Activated CD4-positive, alpha-beta T cell treated with anti-CD3 and anti-CD28 coated beads for 36 hours (primary cell): Measurements from ENCODE around the gene TULP4. TPM values are rescaled to one million over a fixed set of nuclear protein-coding genes. Genes with fewer than 3 reads are reported as not detected.
"Not testable (repeated sequence)": the region's sequence is repeated elsewhere in the genome, so short reads cannot be mapped to it uniquely, and the experiment has no call there.

Experiments used
- ATAC-seq: fragments of 200-7000 bp; cut with Tn5 transposase; one replicate; pipeline ENCODE4 v1.10.0; 2021; ENCODE audit warnings: mild to moderate bottlenecking, moderate library complexity
- CTCF ChIA-PET: fragments of 350-600 bp; sonication (Branson Sonifier 250); formaldehyde crosslinking; loops from one replicate; lab custom pipeline; 2021; ENCODE audit warnings: antibody characterized with exemption; lab: Charles Lee
- POLR2A ChIA-PET: fragments of 350-600 bp; sonication (Branson Sonifier 250); formaldehyde crosslinking; loops from one replicate; lab custom pipeline; 2021; ENCODE audit warnings: antibody characterized with exemption, inconsistent platforms; lab: Charles Lee
- DNase-seq: peaks from one replicate; pipeline ENCODE4 v3.0.0-alpha.2; 2020
- H3K27ac Mint-ChIP-seq: one replicate; pipeline ENCODE4 v1.8.0; 2021; ENCODE audit warnings: mixed read lengths
- H3K27me3 Mint-ChIP-seq: one replicate; pipeline ENCODE4 v1.8.0; 2021; ENCODE audit warnings: mixed read lengths
- H3K36me3 Mint-ChIP-seq: one replicate; pipeline ENCODE4 v1.8.0; 2021; ENCODE audit warnings: low read depth, mixed read lengths
- H3K4me1 Mint-ChIP-seq: one replicate; pipeline ENCODE4 v1.8.0; 2021; ENCODE audit warnings: mixed read lengths
- H3K4me3 Mint-ChIP-seq: one replicate; pipeline ENCODE4 v1.8.0; 2021; ENCODE audit warnings: mild to moderate bottlenecking, moderate library complexity, mixed read lengths
- H3K9me3 Mint-ChIP-seq: one replicate; pipeline ENCODE4 v1.8.0; 2021; ENCODE audit warnings: low read depth, mixed read lengths
- intact Hi-C, 2 experiments: fragments of 100-400 bp; cut with DNase I in 1 of 2; cut with micrococcal nuclease in 1 of 2; formaldehyde crosslinking; loops; one replicate each; pipeline versions ENCODE4 v1.14.2 to v1.15.1; 2022 to 2024; cut with DNase I, micrococcal nuclease
- total RNA-seq, 2 experiments: library from RNA; stranded (reverse); gene quantifications; one replicate each; pipeline ENCODE4 v1.2.3, GENCODE V29; 2021

The TULP4 gene
- total RNA-seq, 2 experiments from 2014 or later, result 11.8 to 14.3 TPM

DNA sequence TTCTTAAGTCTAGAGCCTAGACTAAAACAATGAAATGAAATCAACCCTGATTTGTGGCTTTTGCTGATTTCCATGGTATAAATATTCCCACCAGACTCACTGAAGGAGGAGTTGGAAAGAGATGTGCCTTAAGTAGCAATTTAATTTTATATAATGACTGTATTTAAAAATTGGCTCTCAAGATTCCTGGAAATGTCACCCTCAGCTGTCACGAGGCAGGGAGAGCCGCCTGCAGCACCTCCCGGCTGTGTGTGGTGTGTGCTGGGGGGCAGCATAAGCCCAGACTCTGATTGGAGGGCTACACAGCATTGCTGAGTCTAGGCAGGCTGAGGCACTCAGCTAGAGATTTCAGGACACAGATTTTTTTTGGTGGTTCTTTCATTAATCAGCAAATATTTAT lies 207.0 kb downstream of the TULP4 start:
- no peak for DNase-seq
- Mint-ChIP-seq H3K36me3 (no peaks in the 10 kb centered on the region), H3K4me1 (peaks cover 32% of the 10 kb centered on the region), H3K27me3 (peaks cover 20% of the 10 kb centered on the region), H3K9me3 (no peaks in the 10 kb centered on the region), H3K4me3 (no peak overlapping the region), H3K27ac (no peak overlapping the region)
- ChIA-PET POLR2A (no interaction called here), CTCF (interaction anchor here (0.7 to 2.3 kb wide), 11 partner anchors 10 to 305 kb away, joined by 3 to 15 read pairs (median 4); no protein-coding TSS in a partner anchor)
- intact Hi-C loops, result loop anchor here in 1 of 2 experiments (2.0 kb wide), 1 partner anchor 298 kb away; no protein-coding TSS in a partner anchor
- no peak for ATAC-seq

- ATAC-seq, result no peak
- Mint-ChIP-seq H3K27me3 (peaks cover 24% of the 10 kb centered on the region), H3K36me3 (no peaks in the 10 kb centered on the region), H3K9me3 (no peaks in the 10 kb centered on the region), H3K4me3 (no peak overlapping the region), H3K4me1 (peaks cover 28% of the 10 kb centered on the region), H3K27ac (no peak overlapping the region)
- intact Hi-C loops, result loop anchor here in 1 of 2 experiments (2.0 kb wide), 1 partner anchor 299 kb away; no protein-coding TSS in a partner anchor
- POLR2A ChIA-PET, result no interaction called here
- CTCF ChIA-PET, result interaction anchor here (0.6 to 2.3 kb wide), 5 partner anchors 15 to 305 kb away, joined by 3 to 13 read pairs (median 5); no protein-coding TSS in a partner anchor
- no peak for DNase-seq
These were observed 207.5 kb downstream of the TULP4 start for GRCh38 chr6:158519761-158520160.

DNA sequence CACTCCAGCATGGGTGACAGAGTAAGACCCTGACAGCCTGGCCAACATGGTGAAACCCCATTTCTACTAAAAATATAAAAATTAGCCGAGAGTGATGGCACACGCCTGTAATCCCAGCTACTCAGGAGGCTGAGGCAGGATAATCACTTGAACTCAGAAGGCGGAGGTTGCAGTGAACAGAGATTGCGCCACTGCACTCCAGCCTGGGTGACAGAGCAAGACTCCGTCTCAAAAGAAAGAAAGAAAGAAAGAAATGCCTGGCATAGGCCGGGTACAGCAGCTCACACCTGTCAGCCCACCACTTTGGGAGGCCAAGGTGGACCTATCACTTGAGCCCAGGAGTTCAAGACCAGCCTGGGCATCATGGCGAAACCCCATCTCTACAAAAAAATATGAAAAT lies 208.7 kb downstream of the TULP4 start:
- intact Hi-C loops, H3K36me3 Mint-ChIP-seq, ATAC-seq, POLR2A ChIA-PET, CTCF ChIA-PET, H3K9me3 Mint-ChIP-seq, H3K4me3 Mint-ChIP-seq, DNase-seq, H3K27ac Mint-ChIP-seq: not testable (repeated sequence)
- Mint-ChIP-seq H3K4me1 (peaks cover 18% of the 10 kb centered on the region), H3K27me3 (peaks cover 33% of the 10 kb centered on the region)

DNA sequence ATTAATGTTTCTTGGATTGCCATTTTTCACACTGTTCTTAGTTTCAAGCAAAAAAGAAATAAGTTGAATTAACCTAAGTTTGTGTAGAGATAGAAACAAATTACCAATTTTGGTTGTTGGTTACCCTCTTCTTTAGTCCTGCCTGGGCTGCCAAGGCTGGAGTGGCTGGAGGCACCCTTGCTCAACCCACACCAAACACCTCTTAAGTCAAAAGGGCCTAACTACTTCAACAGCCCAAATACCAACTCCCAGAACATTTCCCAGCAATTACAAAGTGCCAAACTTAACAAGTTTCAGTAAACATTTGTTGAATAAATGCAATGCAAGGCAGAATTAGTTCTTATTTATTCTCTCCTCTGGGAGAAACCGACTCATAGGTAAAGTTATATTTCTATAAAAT lies 209.5 kb downstream of the TULP4 start:
- H3K27me3 Mint-ChIP-seq, result peaks cover 37% of the 10 kb centered on the region

DNA sequence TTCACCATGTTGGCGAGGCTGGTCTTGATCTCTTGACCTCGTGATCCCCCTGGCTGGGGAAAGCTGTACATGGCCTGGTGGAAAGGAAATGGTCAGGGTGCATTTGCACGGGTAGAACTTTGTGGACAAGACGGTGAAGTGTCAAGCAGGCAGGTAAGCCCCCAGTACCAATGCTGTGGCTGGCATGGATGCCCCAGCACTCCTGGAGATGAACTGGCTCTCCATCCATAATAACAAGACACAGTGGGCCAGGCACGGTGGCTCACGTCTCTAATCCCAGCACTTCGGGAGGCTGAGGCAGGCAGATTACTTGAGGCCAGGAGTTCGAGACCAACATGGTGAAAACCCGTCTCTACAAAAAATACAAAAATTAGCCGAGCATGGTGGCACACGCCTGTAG lies 210.4 kb downstream of the TULP4 start:
- intact Hi-C loops, result no loop called here
- peaks cover 5% of the 10 kb centered on the region for H3K9me3 Mint-ChIP-seq
- H3K4me1 Mint-ChIP-seq, result peaks cover 9% of the 10 kb centered on the region
- POLR2A ChIA-PET, result interaction anchor here (0.7 kb wide), 1 partner anchor 9 kb away, joined by 3 read pairs; no protein-coding TSS in a partner anchor
- no peak for DNase-seq
- peaks cover 40% of the 10 kb centered on the region for H3K27me3 Mint-ChIP-seq
- CTCF ChIA-PET, result interaction anchor here (0.7 kb wide), 1 partner anchor 165 kb away, joined by 3 read pairs; no protein-coding TSS in a partner anchor
- no peak overlapping the region for H3K4me3 Mint-ChIP-seq
- H3K36me3 Mint-ChIP-seq, result no peaks in the 10 kb centered on the region
- no peak overlapping the region for H3K27ac Mint-ChIP-seq
- no peak for ATAC-seq

More for the DNA sequence above, 209.5 kb downstream of the TULP4 start:
- CTCF ChIA-PET, result no interaction called here
- ATAC-seq, result no peak
- Mint-ChIP-seq H3K4me1 (peaks cover 13% of the 10 kb centered on the region), H3K4me3 (no peak overlapping the region), H3K36me3 (no peaks in the 10 kb centered on the region), H3K27ac (no peak overlapping the region), H3K9me3 (peaks cover 2% of the 10 kb centered on the region)
- POLR2A ChIA-PET, result no interaction called here
- intact Hi-C loops, result no loop called here
- DNase-seq, result no peak

DNA sequence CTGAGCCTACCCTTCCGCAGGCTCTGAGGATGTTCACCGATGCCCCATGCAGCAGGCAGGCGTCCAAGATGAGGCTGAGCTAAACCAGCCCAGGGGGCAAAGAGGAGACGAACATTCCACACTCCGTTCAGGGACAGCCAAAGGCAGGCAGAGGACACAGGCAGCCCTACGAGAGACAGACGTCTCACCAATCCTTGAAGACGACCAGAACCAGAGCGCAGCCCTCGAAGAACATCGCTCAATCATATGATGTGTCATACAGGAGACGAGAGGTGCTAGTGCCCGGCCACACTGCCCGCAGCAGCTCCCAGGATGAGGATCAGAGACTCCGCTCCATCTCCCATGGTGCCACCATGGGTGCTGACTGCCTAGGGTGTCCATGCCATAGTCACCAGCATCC lies 212.0 kb downstream of the TULP4 start:
- Mint-ChIP-seq H3K27me3 (peaks cover 49% of the 10 kb centered on the region), H3K4me3 (no peak overlapping the region), H3K27ac (no peak overlapping the region), H3K9me3 (peaks cover 11% of the 10 kb centered on the region), H3K36me3 (no peaks in the 10 kb centered on the region), H3K4me1 (no peaks in the 10 kb centered on the region)
- ATAC-seq, result no peak
- ChIA-PET CTCF (interaction anchor here (0.6 kb wide), 1 partner anchor 67 kb away, joined by 3 read pairs; no protein-coding TSS in a partner anchor), POLR2A (no interaction called here)
- DNase-seq, result no peak
- intact Hi-C loops, result no loop called here

DNA sequence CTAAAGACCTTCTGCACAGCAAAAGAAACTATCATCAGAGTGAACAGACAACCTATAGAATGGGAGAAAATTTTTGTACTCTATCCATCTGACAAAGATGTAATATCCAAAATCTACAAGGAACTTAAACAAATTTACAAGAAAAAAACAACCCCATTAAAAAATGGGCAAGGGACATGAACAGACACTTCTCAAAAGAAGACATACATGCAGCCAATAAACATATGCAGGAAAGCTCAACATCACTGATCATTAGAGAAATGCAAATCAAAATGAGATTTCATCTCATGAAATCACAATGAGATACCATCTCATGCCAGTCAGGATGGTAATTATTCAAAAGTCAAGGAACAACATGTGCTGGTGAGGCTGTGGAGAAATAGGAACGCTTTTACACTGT lies 215.6 kb downstream of the TULP4 start:
- H3K36me3 Mint-ChIP-seq, intact Hi-C loops, ATAC-seq, POLR2A ChIA-PET, H3K4me1 Mint-ChIP-seq, H3K4me3 Mint-ChIP-seq, CTCF ChIA-PET, DNase-seq, H3K27ac Mint-ChIP-seq: not testable (repeated sequence)
- H3K9me3 Mint-ChIP-seq, result peaks cover 11% of the 10 kb centered on the region
- H3K27me3 Mint-ChIP-seq, result peaks cover 52% of the 10 kb centered on the region

DNA sequence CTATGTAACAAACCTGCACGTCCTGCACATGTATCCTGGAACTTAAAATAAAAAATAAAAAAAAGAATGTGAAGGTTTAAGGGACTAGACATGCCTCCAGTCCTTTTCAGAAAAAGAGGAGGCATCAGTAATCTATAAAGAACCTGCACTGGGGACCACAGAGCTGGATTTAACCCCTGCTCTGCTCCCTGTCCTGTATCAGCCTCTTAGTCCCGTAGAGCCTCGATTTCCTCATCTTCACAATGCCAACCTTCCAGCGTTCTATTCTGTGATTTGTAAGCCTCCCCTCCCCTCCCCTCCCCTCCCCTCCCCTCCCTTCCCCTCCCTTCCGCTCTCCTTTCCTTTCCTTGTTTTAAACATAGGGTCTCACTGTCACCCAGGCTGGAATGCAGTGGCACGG lies 216.6 kb downstream of the TULP4 start:
- H3K9me3 Mint-ChIP-seq, result peaks cover 13% of the 10 kb centered on the region
- intact Hi-C loops, result no loop called here
- H3K27me3 Mint-ChIP-seq, result peaks cover 46% of the 10 kb centered on the region
- H3K36me3 Mint-ChIP-seq, result no peaks in the 10 kb centered on the region
- ChIA-PET CTCF (interaction anchor here (0.9 kb wide), 1 partner anchor 10 kb away, joined by 4 read pairs; no protein-coding TSS in a partner anchor), POLR2A (no interaction called here)
- no peak for ATAC-seq
- no peaks in the 10 kb centered on the region for H3K4me1 Mint-ChIP-seq
- no peak for DNase-seq
- H3K4me3 Mint-ChIP-seq, result no peak overlapping the region
- no peak overlapping the region for H3K27ac Mint-ChIP-seq

- Mint-ChIP-seq H3K4me1 (no peaks in the 10 kb centered on the region), H3K27me3 (peaks cover 41% of the 10 kb centered on the region), H3K4me3 (no peak overlapping the region)
These were observed 217.4 kb downstream of the TULP4 start for GRCh38 chr6:158529629-158530028.

DNA sequence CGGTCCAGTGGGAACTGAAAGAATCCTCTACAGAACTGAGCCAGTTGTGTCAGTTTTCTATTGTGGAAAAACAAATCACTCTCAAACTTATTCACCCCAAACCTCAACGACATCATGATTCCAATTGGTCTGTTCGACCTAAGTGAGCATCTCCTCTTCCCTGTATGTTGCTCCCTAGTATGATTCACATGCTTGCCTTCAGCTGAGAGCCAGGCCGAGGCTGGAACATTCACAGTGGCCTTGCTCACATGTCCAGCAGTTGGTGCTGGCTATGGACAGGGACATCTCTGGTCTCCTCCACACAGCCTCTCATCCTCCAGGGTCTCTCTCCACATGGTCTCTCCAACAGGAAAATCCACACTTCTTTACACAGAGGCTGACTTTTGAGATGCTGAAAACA lies 219.3 kb downstream of the TULP4 start:
- no peak for ATAC-seq
- no peaks in the 10 kb centered on the region for H3K36me3 Mint-ChIP-seq
- intact Hi-C loops, result no loop called here
- ChIA-PET POLR2A (no interaction called here), CTCF (no interaction called here)
- H3K27ac Mint-ChIP-seq, result no peak overlapping the region
- H3K4me1 Mint-ChIP-seq, result no peaks in the 10 kb centered on the region
- peaks cover 13% of the 10 kb centered on the region for H3K9me3 Mint-ChIP-seq
- peaks cover 35% of the 10 kb centered on the region for H3K27me3 Mint-ChIP-seq
- H3K4me3 Mint-ChIP-seq, result no peak overlapping the region
- DNase-seq, result no peak

More at GRCh38 chr6:158529629-158530028, 217.4 kb downstream of the TULP4 start:
- DNase-seq (no peak), ATAC-seq (no peak)
- Mint-ChIP-seq H3K27ac (no peak overlapping the region), H3K36me3 (no peaks in the 10 kb centered on the region), H3K9me3 (peaks cover 13% of the 10 kb centered on the region)
- intact Hi-C loops, result no loop called here
- ChIA-PET POLR2A (no interaction called here), CTCF (interaction anchor here (0.6 to 0.9 kb wide), 3 partner anchors 8 to 213 kb away, joined by 3 to 4 read pairs (median 3); no protein-coding TSS in a partner anchor)

- H3K36me3 Mint-ChIP-seq, result no peaks in the 10 kb centered on the region
- H3K4me1 Mint-ChIP-seq, result no peaks in the 10 kb centered on the region
- H3K4me3 Mint-ChIP-seq, result no peak overlapping the region
- intact Hi-C loops, result no loop called here
- H3K27ac Mint-ChIP-seq, result no peak overlapping the region
- peaks cover 11% of the 10 kb centered on the region for H3K9me3 Mint-ChIP-seq
- ChIA-PET POLR2A (no interaction called here), CTCF (no interaction called here)
- peaks cover 31% of the 10 kb centered on the region for H3K27me3 Mint-ChIP-seq
- no peak for ATAC-seq
- DNase-seq, result no peak
These were observed 219.7 kb downstream of the TULP4 start for GRCh38 chr6:158531970-158532369.
